ENCODE results near the gene CCDC197.

DNA sequence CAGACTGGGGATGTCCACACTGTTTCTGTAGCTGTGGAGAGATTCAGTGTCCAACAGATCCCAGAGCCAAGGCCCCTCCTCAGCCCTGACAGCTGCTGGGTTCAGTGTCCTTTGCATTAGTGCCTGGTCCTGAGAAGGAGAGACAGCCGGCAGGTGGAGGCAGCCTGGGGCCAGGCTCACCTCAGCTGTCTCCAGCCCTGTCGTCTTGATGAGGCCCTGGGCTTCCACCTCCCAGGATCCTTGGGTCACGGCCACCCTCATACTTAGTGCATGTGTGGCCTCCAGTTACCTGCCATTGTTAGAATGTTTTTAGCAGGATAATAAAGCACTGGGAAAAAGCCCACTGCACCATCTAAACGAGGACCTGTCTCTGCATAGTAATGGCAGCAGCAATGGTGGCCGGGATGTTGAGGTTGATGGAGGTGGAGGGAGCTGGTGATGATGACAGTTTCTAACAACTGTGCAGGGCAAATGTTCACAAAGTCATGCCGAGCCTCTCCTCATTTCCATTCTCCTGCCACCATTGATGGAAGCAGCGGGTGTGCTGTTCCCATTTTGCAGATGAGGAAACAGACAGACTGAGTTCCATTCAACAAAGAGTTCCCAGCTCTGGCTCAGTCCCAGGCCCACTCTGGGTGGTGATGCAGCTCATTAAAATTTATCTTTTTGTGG is 38.4 kb upstream of the CCDC197 start:
- TF ChIP-seq, protein P1, sequence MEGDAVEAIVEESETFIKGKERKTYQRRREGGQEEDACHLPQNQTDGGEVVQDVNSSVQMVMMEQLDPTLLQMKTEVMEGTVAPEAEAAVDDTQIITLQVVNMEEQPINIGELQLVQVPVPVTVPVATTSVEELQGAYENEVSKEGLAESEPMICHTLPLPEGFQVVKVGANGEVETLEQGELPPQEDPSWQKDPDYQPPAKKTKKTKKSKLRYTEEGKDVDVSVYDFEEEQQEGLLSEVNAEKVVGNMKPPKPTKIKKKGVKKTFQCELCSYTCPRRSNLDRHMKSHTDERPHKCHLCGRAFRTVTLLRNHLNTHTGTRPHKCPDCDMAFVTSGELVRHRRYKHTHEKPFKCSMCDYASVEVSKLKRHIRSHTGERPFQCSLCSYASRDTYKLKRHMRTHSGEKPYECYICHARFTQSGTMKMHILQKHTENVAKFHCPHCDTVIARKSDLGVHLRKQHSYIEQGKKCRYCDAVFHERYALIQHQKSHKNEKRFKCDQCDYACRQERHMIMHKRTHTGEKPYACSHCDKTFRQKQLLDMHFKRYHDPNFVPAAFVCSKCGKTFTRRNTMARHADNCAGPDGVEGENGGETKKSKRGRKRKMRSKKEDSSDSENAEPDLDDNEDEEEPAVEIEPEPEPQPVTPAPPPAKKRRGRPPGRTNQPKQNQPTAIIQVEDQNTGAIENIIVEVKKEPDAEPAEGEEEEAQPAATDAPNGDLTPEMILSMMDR (IDR thresholded peaks at IDR 0.05; ENCODE audit: low read length) = no peak
- no peak for TF ChIP-seq EZH2 (optimal IDR thresholded peaks at IDR 0.05; ENCODE audit: low read depth, low read length)
